Activated CD4-positive, CD25-positive, alpha-beta regulatory T cell (primary cell): ENCODE measurements around the gene AVPR1B.

Experiments used
- DNase-seq, 4 experiments: peaks; one replicate each; lab custom pipeline; 2025; lab: John Stamatoyannopoulos, UW

AVPR1B gene

DNA sequence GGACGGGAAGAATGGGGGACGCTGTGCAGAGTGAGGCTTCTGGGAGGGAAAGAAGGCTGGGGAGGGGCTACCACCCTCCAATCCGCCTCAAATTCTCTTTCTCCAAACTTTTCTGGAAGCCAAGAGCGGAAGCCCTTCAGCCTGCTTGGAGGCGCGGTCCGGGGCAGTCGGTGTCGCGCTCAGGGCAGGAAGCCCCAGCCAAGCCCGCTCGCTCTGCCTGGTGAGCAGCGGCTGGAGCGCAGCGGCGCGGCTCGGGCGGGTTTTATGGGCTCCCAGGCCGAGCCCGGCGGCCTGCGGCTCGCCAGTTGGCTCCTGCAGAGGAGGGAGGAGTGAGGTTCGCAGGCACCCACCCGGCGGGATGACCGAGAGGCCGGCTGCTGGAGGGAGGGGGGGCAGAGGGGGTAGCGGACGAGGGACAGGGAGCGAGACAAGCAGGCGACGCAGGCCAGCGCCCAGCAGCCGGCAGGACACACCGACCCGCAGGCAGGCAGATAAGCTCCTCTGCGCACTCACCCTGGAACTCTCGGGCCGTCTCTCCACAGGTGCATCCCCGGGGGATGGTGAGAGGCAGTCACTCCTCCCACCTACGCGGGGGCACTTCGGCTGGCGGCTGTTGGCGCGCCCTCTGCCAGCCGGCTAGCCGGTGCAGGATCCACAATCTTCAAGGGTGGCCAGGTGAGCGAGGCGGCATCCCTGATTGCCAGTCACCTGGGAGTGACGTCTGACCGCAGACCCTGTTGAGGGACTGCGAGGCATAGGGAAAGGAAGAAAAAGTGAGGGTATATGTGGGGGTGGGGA lies at the start of gene AVPR1B:
AVPR1B (minus strand) TSS at position 238 of the 798 bp plus-strand sequence. CDS start 498 bp downstream, outside the sequence.
- DNase-seq: no peak

- no peak for DNase-seq
Measured at GRCh38 chr1:206145771-206146290, 28.6 kb upstream of the AVPR1B start.

DNA sequence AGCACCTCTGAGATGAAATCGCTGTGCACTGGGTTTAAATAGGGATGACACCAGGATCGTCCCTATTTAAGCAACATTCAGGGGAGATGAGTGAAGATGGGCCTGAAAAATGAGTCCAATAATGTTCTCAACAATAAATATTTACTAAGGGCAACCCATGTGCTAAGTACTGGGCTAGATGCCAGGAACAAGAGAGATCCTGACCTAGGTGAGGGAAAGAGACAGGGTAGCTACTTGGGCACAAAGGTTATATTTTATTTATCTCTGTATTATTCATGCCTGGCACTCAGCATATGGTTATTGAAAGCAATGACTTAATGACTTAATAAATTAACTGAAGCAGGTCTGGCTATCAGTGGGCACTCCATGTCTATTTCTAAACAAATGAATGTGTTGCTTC lies 27.4 kb upstream of the AVPR1B start:
- DNase-seq: no peak

DNA sequence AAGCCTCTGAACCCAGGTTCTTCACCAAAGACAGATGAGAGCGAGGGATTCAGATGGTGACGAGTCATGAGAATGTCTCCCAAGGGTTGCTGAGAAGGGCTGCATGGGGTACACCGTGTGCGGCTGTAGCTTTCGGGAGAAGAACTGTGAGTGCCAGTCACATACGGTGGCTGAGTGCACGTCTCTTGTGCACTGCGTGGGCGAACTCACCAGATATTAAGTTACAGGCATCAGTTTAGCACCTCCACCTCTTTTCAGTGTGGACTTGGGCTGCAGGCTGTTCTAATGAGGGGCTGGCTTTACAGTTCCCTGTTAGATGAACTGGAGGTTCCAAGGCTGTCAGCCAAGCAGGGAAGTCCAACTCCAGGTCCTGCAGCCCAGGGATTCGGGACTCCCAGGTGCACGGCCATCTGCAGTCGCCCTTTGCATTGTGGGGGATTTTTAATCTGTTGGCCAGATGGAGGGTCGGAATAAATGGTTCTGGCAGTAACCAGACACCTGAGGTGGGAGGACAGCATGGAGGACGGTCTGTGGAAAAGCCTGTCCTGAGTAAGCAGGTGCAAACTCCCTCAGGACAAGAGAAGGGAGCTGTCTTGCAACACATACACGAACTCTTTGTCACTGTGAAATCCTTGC lies 26.5 kb upstream of the AVPR1B start:
- DNase-seq: no peak

DNA sequence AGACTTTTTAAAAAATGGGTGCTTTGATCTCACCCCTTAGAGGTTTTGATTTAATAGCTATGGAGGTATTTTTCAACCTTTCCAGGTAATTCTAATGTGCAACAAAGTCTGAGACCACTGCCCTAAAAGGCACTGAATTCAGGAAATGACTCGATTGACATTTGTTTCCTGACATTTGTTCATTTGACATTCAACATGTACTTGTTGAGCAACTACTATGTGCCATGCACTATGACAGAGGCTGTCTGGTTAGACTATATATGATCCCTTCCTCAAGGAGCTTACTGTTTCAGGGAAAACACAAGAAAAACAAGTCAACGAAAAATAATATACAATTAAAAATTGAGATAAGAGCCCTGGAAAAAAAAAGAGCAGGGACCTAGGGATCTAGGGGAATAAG lies 25.6 kb upstream of the AVPR1B start:
- DNase-seq: no peak

- DNase-seq: no peak
Measured at GRCh38 chr1:206142011-206142410, 24.8 kb upstream of the AVPR1B start.

GRCh38 chr1:206136241-206136640 lies 19.1 kb upstream of the AVPR1B start:
- DNase-seq: no peak

GRCh38 chr1:206135248-206135647 lies 18.1 kb upstream of the AVPR1B start:
- DNase-seq: no peak

- no peak for DNase-seq
Measured at GRCh38 chr1:206133751-206134415, 16.7 kb upstream of the AVPR1B start.

GRCh38 chr1:206131037-206131436 lies 13.8 kb upstream of the AVPR1B start:
- DNase-seq: no peak

GRCh38 chr1:206128196-206128595 lies 11.0 kb upstream of the AVPR1B start:
- DNase-seq: no peak

GRCh38 chr1:206127336-206127735 lies 10.1 kb upstream of the AVPR1B start:
- DNase-seq: no peak

DNA sequence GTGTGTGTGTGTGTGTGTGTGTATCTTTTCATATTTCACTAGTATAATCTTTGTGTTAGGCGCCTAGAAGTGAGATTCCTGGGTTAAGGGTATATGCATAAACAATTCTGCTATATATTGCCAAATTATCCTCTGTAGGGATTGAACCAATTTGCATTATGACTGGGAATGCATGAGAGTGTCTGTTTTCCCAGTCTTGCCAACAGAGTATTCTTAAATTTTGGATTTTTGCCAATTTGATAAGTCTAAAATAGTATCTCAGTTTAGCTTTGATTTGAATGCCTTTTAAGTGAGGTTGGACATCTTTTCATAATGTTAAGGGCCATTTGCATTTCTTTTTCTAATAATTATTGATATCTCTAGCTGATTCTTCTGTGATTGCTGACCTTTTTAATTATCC lies 8.2 kb upstream of the AVPR1B start:
- no peak for DNase-seq

DNA sequence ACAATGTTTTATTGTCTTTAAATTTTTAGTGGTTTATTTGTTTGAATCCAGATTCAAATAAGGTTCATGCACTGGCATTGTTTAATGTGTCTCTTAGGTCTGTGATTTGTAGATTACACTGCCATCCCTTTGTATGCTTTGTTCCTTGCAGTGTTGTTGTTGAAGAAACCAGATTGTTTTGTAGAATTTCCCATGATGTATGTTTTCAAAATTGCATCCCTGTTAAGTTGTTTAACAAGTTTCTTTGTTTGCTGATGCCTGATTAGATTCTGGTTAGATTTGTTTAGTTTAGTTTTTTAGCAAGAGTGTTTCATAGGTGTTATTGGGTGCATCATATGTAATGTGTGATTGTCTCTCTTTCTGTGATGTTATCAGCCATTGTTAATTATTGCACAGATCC lies 5.5 kb upstream of the AVPR1B start:
- no peak for DNase-seq

GRCh38 chr1:206121269-206121668 lies 4.1 kb upstream of the AVPR1B start:
- DNase-seq: no peak

- no peak for DNase-seq
Measured at GRCh38 chr1:206120406-206120805, 3.2 kb upstream of the AVPR1B start.

DNA sequence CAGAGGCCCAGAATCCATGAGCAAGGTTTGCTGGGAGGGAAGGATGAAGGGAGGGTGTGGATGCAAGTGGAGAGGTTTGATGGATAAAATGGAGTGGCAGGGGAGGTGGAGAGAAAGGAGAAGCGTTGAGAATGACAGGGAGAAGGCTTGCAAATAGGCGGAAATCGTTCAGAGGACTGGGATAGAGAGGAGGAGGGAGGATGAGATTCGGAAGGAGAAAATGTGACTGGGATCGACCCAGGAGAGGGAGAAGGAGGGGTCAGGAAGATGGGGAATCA lies 376 bp downstream of the AVPR1B start:
- DNase-seq: no peak

GRCh38 chr1:206116191-206116872 lies 856 bp downstream of the AVPR1B start:
- DNase-seq: no peak

DNA sequence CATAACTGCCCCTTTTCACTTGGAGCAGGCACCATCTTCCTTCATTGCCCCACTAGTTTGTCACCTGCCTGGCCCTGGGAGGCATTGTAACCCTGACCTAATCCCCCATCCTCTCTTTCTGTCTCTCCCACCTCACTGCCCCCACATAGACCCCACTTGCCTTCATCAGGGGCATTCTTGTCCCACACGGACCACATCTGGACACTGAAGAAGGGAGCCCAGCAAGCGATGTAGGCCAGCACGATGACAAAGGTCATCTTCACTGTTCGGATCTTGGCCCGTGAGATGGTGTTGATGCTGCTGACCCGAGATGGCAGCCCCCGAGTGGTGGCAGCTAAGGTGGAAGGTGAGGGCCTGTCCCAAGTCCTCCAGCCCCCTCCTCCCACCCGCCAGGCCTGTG lies 1.4 kb downstream of the AVPR1B start:
- no peak for DNase-seq

DNA sequence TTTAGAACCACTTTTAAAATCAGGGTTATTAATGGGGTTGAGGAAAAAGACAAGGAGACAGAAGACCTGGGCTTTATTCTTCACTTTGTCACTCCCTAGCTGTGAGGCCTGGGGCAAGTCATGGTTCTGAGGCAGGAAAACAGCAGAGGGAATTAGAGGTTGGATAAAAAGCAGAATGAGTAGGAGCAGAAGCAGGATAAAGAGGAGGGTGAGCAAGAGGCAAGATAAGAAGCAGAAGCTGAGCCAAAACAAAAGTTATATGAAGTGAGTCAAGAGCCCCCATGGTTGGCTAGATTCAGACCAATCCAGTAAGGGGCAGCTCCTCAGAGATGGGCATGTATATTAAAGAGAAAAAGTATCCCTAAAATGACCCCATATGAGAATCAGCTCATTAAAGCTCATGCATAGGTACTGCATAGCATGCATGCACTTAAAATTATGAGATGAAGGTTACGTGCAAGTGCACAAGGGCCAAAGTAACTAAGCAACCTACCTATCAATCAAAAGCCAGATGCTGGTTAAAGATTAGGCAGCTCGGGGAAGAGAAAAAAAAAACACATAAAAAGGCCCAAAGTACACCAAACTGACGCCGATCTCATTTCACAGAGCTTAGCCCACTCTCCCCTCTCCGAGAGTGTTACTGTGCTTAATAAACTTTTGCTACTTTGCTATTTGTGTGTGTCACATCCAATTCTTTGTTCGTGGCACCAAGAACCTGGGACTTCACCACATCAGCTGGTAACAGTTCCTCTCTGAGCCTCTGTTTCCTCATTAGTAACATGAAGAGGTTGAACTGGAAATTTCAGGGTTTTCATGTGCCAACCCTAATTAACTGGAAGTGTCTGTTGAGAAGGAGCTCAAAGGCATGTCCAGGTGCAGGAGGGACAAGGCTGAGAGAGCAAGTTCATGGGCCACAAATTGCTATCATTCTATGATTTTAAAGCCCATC lies 2.2 kb downstream of the AVPR1B start:
- no peak for DNase-seq

DNA sequence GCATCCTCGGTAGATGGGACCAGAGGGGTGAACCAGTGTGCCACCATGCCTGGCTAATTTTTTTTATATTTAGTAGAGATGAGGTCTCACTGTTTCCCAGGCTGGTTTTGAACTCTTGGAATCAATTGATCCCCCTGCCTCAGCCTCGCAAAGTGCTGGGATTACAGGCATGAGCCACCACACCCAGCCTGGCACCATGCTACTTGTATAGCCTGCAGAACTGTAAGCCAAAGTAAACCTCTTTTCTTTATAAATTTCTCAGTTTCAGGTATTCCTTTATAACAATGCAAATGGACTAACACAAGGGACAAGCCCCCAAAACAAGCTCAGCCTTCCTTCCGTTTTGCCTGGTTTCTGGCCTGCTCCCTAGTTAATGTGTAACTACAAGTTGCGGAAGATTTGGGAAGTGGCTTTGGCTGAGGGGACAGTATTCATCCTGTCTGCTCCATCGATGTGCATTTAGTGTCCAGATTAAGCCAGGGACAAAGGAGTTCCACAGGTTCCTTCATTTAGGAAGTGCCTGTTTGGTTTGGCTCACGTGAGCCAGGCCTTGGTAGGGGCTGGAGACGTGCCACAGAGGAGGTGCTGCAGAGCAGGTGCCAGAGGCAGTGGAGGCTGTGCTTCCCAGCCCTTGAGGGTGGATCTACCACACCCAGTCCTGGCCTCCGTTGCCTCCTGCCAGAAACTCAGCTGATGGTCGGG lies 4.4 kb downstream of the AVPR1B start:
- no peak for DNase-seq
